Ovary (tissue), 3 donors: ENCODE data around the gene SPATA31C1.
"Not testable (repeated sequence)": the region's sequence is repeated elsewhere in the genome, so short reads cannot be mapped to it uniquely, and the experiment has no call there.

Experiments used
- CTCF ChIP-seq, 3 donors: fragments of 450-650 bp in 2 of 3; fragments of 200-600 bp in 1 of 3; IDR thresholded peaks; one replicate each; pipeline versions ENCODE4 v1.5.1 to v1.8.0; 2016 to 2022; ENCODE audit warnings: antibody characterized with exemption in 3 of 3, mild to moderate bottlenecking in 1 of 3
- EP300 ChIP-seq: sonication (generic); formaldehyde crosslinking; IDR thresholded peaks from one replicate; pipeline ENCODE4 v1.6.1; 2017; ENCODE audit warnings: antibody characterized with exemption
- POLR2A ChIP-seq: fragments of 450-650 bp; IDR thresholded peaks from one replicate; pipeline ENCODE4 v1.6.1; 2017; ENCODE audit warnings: antibody characterized with exemption, mild to moderate bottlenecking, moderate library complexity
- donor health status: DM: no; HTN: no; CAD: no.

- not testable (repeated sequence) for TF ChIP-seq CTCF (IDR thresholded peaks at IDR 0.05); POLR2A; EP300
These were observed 20.6 kb downstream of the SPATA31C1 start for GRCh38 chr9:87938336-87938735.
